HepG2 (cell line): ENCODE data around the gene ETFA. TPM values are rescaled to one million over a fixed set of nuclear protein-coding genes. Genes with fewer than 3 reads are reported as not detected.

Experiments used
- CREB1 ChIP-seq, 2 experiments: fragments of 450-650 bp in 1 of 2; IDR thresholded peaks; 2 replicates each; pipeline ENCODE4 v1.6.1; 2016 to 2017; ENCODE audit warnings: control low read depth in 1 of 2, mild to moderate bottlenecking in 1 of 2, missing compliant biosample characterization in 1 of 2, missing genetic modification characterization in 1 of 2
- FOXP1 ChIP-seq, 2 experiments: fragments of 450-650 bp in 1 of 2; IDR thresholded peaks; 2 replicates each; pipeline ENCODE4 v1.6.1; 2017 to 2018; ENCODE audit warnings: antibody characterized with exemption in 1 of 2
- MAZ ChIP-seq, 2 experiments: sonication (generic) in 1 of 2; formaldehyde crosslinking in 1 of 2; IDR thresholded peaks; 2 replicates each; pipeline versions ENCODE4 v1.5.0 to v1.6.1; 2012 to 2020; ENCODE audit warnings: low read depth in 2 of 2, mild to moderate bottlenecking in 2 of 2, borderline replicate concordance in 1 of 2, improper control_type of control experiment in 1 of 2, low read length in 1 of 2, missing genetic modification reagents in 1 of 2, moderate library complexity in 1 of 2
- XRCC5 ChIP-seq: fragments of 200-400 bp; formaldehyde crosslinking; optimal IDR thresholded peaks from 2 replicates; pipeline ENCODE3; 2017; ENCODE audit warnings: mild to moderate bottlenecking, low read length
- ZC3H4 ChIP-seq: sonication (generic); formaldehyde crosslinking; IDR thresholded peaks from 2 replicates; pipeline ENCODE4 v1.4.0; 2020; ENCODE audit warnings: missing genetic modification reagents, borderline replicate concordance
- ZNF235 ChIP-seq: sonication (generic); formaldehyde crosslinking; IDR thresholded peaks from 2 replicates; pipeline ENCODE4 v1.8.1; 2023; ENCODE audit warnings: mild to moderate bottlenecking, missing genetic modification reagents, borderline replicate concordance
- ZNF383 ChIP-seq: sonication (generic); formaldehyde crosslinking; IDR thresholded peaks from 2 replicates; pipeline ENCODE4 v1.4.0; 2020; ENCODE audit warnings: missing genetic modification reagents, mild to moderate bottlenecking, borderline replicate concordance
- ZNF547 ChIP-seq: sonication (generic); formaldehyde crosslinking; IDR thresholded peaks from 2 replicates; pipeline ENCODE4 v1.5.1; 2020; ENCODE audit warnings: mild to moderate bottlenecking, missing genetic modification reagents
- ZSCAN31 ChIP-seq: sonication (generic); formaldehyde crosslinking; IDR thresholded peaks from 2 replicates; pipeline ENCODE4 v1.5.0; 2020; ENCODE audit warnings: low read depth, mild to moderate bottlenecking, missing genetic modification reagents
- polyA plus RNA-seq, 8 experiments: library from polyadenylated mRNA; depleted of rRNA in 3 of 8; stranded (reverse) in 7 of 8; unstranded in 1 of 8; fragments of >200 nt; fragmentation: Illumina TruSeq in 4 of 8; extraction: Trizol in 4 of 8; gene quantifications; 2 replicates each; pipeline versions ENCODE4 v1.2.1 to v1.2.3, GENCODE V29; 2011 to 2016; ENCODE audit warnings: low read depth in 4 of 8, missing spikeins in 1 of 8, mixed read lengths in 1 of 8; ENCODE audit not compliant: insufficient read depth in 1 of 8
- total RNA-seq, 5 experiments: library from RNA; depleted of rRNA; stranded (reverse); fragments of >200 nt; fragmentation: Illumina TruSeq; extraction: Trizol; gene quantifications; 2 replicates each; pipeline ENCODE4 v1.2.3, GENCODE V29; 2016; ENCODE audit warnings: low read depth in 1 of 5
- TF ChIP-seq, protein P1 (sequence below): sonication (generic); formaldehyde crosslinking; IDR thresholded peaks from 2 replicates; pipeline ENCODE4 v1.4.0; 2020; ENCODE audit warnings: missing genetic modification reagents
- TF ChIP-seq, protein P2 (sequence below): sonication (generic); formaldehyde crosslinking; IDR thresholded peaks from 2 replicates; pipeline ENCODE4 v1.9.0; 2021; ENCODE audit warnings: mild to moderate bottlenecking, missing genetic modification reagents
- TF ChIP-seq, protein P3 (sequence below): sonication (generic); formaldehyde crosslinking; IDR thresholded peaks from 2 replicates; pipeline ENCODE4 v1.8.0; 2022; ENCODE audit warnings: mild to moderate bottlenecking, missing genetic modification reagents; ENCODE audit not compliant: insufficient replicate concordance
- TF ChIP-seq, protein P4 (sequence below): IDR thresholded peaks from 2 replicates; pipeline ENCODE4 v1.6.1; 2016; ENCODE audit warnings: mild to moderate bottlenecking, missing biosample characterization, missing genetic modification reagents

ETFA gene
- total and polyA plus RNA-seq, 2 of the 13 experiments (the other 11 are each of a cell fraction or from before 2014, with no cell fraction given) = 291 to 396 TPM

DNA sequence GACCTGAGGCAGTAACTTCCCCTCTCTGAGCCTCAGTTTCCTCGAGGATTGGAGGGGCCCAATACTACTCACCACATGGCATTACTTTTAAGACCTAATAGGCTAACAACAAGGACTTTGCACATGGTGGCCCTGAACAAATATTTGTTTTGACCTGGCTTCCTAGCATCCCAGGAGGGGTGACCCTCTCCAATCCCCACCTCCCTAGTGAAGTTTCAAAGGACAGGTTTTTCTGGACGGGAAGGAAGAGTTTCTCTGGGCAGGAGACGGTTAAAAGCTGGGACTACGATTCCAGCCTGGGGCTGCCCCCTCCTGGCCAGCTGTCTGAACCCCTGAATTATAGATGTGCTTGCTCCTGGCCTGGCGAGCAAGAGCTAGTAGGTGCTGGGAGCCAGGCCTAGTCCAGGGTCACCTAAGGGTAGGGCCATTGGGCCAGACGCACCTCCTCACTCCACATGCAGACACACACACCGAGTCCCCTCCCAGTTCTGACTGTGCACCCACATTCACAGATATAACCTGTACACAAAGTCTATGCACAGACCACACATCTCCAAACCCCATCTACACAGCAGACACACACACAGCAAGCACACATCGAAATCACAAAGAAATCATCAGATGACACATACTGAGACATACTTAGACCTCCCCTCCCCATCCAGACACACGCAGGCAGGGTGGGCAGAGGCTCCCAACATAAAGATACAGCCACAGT lies 22.6 kb upstream of the ETFA start (continued):
- TF ChIP-seq ZNF235 (no peak), XRCC5 (peak; percentile 78), FOXP1 (IDR thresholded peaks at IDR 0.05) (no peak), FOXP1 (CRISPR knock-in tag; IDR thresholded peaks at IDR 0.05) (no peak), ZNF383 (CRISPR knock-in tag) (no peak), ZSCAN31 (CRISPR knock-in tag) (no peak), ZNF547 (CRISPR knock-in tag) (no peak), ZC3H4 (CRISPR knock-in tag) (no peak), CREB1 (IDR thresholded peaks at IDR 0.05) (no peak), CREB1 (CRISPR knock-in tag; IDR thresholded peaks at IDR 0.05) (peak; percentile 56; the same call in 1 of the 2 replicates), MAZ (IDR thresholded peaks at IDR 0.05; ENCODE audit: borderline replicate concordance, low read depth, low read length) (no peak), MAZ (CRISPR knock-in tag; IDR thresholded peaks at IDR 0.05; ENCODE audit: low read depth) (no peak)
- TF ChIP-seq, protein P1, sequence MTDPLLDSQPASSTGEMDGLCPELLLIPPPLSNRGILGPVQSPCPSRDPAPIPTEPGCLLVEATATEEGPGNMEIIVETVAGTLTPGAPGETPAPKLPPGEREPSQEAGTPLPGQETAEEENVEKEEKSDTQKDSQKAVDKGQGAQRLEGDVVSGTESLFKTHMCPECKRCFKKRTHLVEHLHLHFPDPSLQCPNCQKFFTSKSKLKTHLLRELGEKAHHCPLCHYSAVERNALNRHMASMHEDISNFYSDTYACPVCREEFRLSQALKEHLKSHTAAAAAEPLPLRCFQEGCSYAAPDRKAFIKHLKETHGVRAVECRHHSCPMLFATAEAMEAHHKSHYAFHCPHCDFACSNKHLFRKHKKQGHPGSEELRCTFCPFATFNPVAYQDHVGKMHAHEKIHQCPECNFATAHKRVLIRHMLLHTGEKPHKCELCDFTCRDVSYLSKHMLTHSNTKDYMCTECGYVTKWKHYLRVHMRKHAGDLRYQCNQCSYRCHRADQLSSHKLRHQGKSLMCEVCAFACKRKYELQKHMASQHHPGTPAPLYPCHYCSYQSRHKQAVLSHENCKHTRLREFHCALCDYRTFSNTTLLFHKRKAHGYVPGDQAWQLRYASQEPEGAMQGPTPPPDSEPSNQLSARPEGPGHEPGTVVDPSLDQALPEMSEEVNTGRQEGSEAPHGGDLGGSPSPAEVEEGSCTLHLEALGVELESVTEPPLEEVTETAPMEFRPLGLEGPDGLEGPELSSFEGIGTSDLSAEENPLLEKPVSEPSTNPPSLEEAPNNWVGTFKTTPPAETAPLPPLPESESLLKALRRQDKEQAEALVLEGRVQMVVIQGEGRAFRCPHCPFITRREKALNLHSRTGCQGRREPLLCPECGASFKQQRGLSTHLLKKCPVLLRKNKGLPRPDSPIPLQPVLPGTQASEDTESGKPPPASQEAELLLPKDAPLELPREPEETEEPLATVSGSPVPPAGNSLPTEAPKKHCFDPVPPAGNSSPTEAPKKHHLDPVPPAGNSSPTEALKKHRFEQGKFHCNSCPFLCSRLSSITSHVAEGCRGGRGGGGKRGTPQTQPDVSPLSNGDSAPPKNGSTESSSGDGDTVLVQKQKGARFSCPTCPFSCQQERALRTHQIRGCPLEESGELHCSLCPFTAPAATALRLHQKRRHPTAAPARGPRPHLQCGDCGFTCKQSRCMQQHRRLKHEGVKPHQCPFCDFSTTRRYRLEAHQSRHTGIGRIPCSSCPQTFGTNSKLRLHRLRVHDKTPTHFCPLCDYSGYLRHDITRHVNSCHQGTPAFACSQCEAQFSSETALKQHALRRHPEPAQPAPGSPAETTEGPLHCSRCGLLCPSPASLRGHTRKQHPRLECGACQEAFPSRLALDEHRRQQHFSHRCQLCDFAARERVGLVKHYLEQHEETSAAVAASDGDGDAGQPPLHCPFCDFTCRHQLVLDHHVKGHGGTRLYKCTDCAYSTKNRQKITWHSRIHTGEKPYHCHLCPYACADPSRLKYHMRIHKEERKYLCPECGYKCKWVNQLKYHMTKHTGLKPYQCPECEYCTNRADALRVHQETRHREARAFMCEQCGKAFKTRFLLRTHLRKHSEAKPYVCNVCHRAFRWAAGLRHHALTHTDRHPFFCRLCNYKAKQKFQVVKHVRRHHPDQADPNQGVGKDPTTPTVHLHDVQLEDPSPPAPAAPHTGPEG (CRISPR knock-in tag) = no peak
- TF ChIP-seq, protein P2, sequence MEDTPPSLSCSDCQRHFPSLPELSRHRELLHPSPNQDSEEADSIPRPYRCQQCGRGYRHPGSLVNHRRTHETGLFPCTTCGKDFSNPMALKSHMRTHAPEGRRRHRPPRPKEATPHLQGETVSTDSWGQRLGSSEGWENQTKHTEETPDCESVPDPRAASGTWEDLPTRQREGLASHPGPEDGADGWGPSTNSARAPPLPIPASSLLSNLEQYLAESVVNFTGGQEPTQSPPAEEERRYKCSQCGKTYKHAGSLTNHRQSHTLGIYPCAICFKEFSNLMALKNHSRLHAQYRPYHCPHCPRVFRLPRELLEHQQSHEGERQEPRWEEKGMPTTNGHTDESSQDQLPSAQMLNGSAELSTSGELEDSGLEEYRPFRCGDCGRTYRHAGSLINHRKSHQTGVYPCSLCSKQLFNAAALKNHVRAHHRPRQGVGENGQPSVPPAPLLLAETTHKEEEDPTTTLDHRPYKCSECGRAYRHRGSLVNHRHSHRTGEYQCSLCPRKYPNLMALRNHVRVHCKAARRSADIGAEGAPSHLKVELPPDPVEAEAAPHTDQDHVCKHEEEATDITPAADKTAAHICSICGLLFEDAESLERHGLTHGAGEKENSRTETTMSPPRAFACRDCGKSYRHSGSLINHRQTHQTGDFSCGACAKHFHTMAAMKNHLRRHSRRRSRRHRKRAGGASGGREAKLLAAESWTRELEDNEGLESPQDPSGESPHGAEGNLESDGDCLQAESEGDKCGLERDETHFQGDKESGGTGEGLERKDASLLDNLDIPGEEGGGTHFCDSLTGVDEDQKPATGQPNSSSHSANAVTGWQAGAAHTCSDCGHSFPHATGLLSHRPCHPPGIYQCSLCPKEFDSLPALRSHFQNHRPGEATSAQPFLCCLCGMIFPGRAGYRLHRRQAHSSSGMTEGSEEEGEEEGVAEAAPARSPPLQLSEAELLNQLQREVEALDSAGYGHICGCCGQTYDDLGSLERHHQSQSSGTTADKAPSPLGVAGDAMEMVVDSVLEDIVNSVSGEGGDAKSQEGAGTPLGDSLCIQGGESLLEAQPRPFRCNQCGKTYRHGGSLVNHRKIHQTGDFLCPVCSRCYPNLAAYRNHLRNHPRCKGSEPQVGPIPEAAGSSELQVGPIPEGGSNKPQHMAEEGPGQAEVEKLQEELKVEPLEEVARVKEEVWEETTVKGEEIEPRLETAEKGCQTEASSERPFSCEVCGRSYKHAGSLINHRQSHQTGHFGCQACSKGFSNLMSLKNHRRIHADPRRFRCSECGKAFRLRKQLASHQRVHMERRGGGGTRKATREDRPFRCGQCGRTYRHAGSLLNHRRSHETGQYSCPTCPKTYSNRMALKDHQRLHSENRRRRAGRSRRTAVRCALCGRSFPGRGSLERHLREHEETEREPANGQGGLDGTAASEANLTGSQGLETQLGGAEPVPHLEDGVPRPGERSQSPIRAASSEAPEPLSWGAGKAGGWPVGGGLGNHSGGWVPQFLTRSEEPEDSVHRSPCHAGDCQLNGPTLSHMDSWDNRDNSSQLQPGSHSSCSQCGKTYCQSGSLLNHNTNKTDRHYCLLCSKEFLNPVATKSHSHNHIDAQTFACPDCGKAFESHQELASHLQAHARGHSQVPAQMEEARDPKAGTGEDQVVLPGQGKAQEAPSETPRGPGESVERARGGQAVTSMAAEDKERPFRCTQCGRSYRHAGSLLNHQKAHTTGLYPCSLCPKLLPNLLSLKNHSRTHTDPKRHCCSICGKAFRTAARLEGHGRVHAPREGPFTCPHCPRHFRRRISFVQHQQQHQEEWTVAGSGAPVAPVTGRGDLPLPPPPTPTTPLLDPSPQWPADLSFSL (CRISPR knock-in tag) = no peak; the same call in 1 of the 2 replicates
- TF ChIP-seq, protein P3, sequence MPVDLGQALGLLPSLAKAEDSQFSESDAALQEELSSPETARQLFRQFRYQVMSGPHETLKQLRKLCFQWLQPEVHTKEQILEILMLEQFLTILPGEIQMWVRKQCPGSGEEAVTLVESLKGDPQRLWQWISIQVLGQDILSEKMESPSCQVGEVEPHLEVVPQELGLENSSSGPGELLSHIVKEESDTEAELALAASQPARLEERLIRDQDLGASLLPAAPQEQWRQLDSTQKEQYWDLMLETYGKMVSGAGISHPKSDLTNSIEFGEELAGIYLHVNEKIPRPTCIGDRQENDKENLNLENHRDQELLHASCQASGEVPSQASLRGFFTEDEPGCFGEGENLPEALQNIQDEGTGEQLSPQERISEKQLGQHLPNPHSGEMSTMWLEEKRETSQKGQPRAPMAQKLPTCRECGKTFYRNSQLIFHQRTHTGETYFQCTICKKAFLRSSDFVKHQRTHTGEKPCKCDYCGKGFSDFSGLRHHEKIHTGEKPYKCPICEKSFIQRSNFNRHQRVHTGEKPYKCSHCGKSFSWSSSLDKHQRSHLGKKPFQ (CRISPR knock-in tag) = peak; percentile 31
- TF ChIP-seq, protein P4, sequence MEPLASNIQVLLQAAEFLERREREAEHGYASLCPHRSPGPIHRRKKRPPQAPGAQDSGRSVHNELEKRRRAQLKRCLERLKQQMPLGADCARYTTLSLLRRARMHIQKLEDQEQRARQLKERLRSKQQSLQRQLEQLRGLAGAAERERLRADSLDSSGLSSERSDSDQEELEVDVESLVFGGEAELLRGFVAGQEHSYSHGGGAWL (CRISPR knock-in tag) = no peak
